Suprapubic skin (tissue), 4 donors: Measurements from ENCODE around the gene SUSD6. TPM values are rescaled to one million over a fixed set of nuclear protein-coding genes. Genes with fewer than 3 reads are reported as not detected.
A peak's percentile ranks its signal among the peaks of the same experiment; 100 is the strongest.

Source experiments
- DNase-seq, 2 donors: peaks; one replicate each; pipeline ENCODE4 v3.0.0-alpha.2; 2019; ENCODE audit warnings: low spot score in 2 of 2
- H3K27ac ChIP-seq: fragments of 200-600 bp; sonication (generic); one replicate; pipeline ENCODE4 v1.5.1; 2019
- H3K27me3 ChIP-seq: fragments of 200-600 bp; sonication (generic); one replicate; pipeline ENCODE4 v1.5.1; 2019
- H3K36me3 ChIP-seq: fragments of 200-600 bp; sonication (generic); one replicate; pipeline ENCODE4 v1.5.1; 2019
- H3K4me1 ChIP-seq: fragments of 200-600 bp; sonication (generic); one replicate; pipeline ENCODE4 v1.5.1; 2019
- H3K4me3 ChIP-seq: fragments of 200-600 bp; sonication (generic); one replicate; pipeline ENCODE4 v1.5.1; 2019; ENCODE audit warnings: mild to moderate bottlenecking
- H3K9me3 ChIP-seq: fragments of 200-600 bp; sonication (generic); one replicate; pipeline ENCODE4 v1.5.1; 2019
- CTCF ChIP-seq, 2 donors: fragments of 200-600 bp in 1 of 2; fragments of 450-650 bp in 1 of 2; sonication (generic) in 1 of 2; IDR thresholded peaks; one replicate each; pipeline ENCODE4 v1.5.1; 2016 to 2019; ENCODE audit warnings: antibody characterized with exemption in 2 of 2, mild to moderate bottlenecking in 1 of 2, moderate library complexity in 1 of 2
- EP300 ChIP-seq: sonication (generic); formaldehyde crosslinking; IDR thresholded peaks from one replicate; pipeline ENCODE4 v1.6.1; 2017; ENCODE audit warnings: antibody characterized with exemption
- POLR2A ChIP-seq, 2 donors: fragments of 450-650 bp; IDR thresholded peaks; one replicate each; pipeline ENCODE4 v1.6.1; 2017; ENCODE audit warnings: antibody characterized with exemption in 2 of 2, mild to moderate bottlenecking in 2 of 2, moderate library complexity in 2 of 2
- POLR2AphosphoS5 ChIP-seq, 3 donors: sonication (generic); formaldehyde crosslinking; IDR thresholded peaks; one replicate each; pipeline ENCODE4 v1.6.1; 2017; ENCODE audit warnings: antibody characterized with exemption in 3 of 3
- WGBS: methylation state at CpG from one replicate; pipeline ENCODE4 v1.1.5; 2018; 5-methylcytosine and 5-hydroxymethylcytosine counted together
- total RNA-seq, 4 donors: library from RNA; depleted of rRNA; stranded (reverse); fragments of >200 nt; gene quantifications; one replicate each; pipeline ENCODE4 v1.1.0, GENCODE V29; 2016

Gene SUSD6
- total RNA-seq, 4 donors from 2014 or later = 45.1 to 60.4 (median 56.7) TPM

DNA sequence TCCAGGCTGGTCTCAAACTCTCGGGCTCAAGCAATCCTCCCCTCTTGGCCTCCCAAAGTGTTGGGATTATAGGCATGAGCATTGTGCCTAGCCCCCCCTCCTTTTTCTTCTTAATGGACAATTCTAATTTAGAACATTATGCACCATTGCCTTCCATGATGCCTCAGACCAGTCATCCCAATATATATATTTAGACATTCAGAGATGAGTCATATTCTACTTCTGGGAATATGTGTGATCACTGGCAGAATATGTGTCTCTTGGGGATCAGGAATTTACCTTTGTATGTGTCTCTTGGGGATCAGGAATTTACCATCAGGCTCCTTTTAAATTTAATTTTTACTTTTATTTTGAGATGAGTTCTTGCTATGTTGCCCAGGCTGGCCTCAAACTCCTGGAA is 29.2 kb upstream of the SUSD6 start:
- H3K27ac ChIP-seq = no peak overlapping the region
- H3K27me3 ChIP-seq = peaks cover under 1% of the 10 kb centered on the region
- H3K36me3 ChIP-seq = no peaks in the 10 kb centered on the region
- no peak for DNase-seq
- no peak for TF ChIP-seq POLR2A (IDR thresholded peaks at IDR 0.05)
- H3K4me1 ChIP-seq = peaks cover 6% of the 10 kb centered on the region
- 90% methylated on average over 1 of the region's 1 CpG for WGBS
- H3K4me3 ChIP-seq = no peak overlapping the region
- H3K9me3 ChIP-seq = no peaks in the 10 kb centered on the region

DNA sequence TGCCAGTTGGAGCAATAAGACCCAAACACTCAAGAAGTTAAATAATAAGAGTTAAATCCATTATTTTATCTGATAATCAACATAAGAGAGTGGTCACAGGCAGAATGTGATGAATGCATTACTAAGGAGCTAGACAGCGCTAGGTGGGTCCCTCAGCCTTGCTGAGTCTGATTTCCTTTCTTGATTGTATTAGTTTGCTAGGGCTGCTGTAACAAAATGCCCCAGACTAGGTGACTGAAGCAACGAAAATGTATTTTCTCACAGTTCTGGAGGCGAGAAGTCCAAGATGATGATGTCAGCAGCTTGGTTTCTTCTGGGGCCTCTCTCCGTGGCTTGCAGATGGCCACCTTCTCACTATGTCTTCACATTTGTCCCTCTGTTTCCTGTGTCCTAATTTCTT is 28.6 kb upstream of the SUSD6 start:
- peaks cover 6% of the 10 kb centered on the region for H3K4me1 ChIP-seq
- H3K9me3 ChIP-seq = no peaks in the 10 kb centered on the region
- H3K4me3 ChIP-seq = no peak overlapping the region
- TF ChIP-seq POLR2AphosphoS5 (IDR thresholded peaks at IDR 0.05) = no peak
- TF ChIP-seq CTCF (IDR thresholded peaks at IDR 0.05) = no peak
- no peak for TF ChIP-seq POLR2A (IDR thresholded peaks at IDR 0.05)
- no peak for TF ChIP-seq EP300
- 87% methylated on average over 4 of the region's 4 CpGs for WGBS
- no peak for DNase-seq
- no peak overlapping the region for H3K27ac ChIP-seq
- H3K27me3 ChIP-seq = no peaks in the 10 kb centered on the region
- no peaks in the 10 kb centered on the region for H3K36me3 ChIP-seq

DNA sequence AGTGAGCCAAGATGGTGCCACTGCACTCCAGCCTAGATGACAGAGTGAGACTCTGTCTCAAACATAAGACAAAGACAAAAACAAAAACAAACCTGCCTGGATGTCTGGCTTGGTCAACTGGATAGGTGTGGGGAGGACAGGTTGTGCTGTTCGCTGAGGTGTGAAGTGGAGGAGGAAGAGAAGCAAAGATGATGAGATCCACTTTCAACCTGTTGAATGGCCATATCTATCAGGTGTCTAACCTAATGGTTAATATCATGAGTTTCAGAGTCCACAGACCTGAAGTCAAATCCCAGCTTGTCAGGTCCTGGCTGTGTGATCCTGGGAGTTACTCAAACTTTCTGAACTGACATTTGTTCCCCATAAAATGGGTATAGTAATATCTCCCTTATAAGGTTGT is 27.0 kb upstream of the SUSD6 start:
- no peak for DNase-seq
- no peaks in the 10 kb centered on the region for H3K27me3 ChIP-seq
- no peaks in the 10 kb centered on the region for H3K9me3 ChIP-seq
- H3K36me3 ChIP-seq = no peaks in the 10 kb centered on the region
- 92% methylated on average over 1 of the region's 1 CpG for WGBS
- H3K27ac ChIP-seq = no peak overlapping the region
- H3K4me3 ChIP-seq = no peak overlapping the region
- no peak for TF ChIP-seq CTCF (IDR thresholded peaks at IDR 0.05)
- no peak for TF ChIP-seq POLR2A (IDR thresholded peaks at IDR 0.05)
- no peak for TF ChIP-seq EP300
- no peak for TF ChIP-seq POLR2AphosphoS5 (IDR thresholded peaks at IDR 0.05)
- peaks cover 6% of the 10 kb centered on the region for H3K4me1 ChIP-seq

DNA sequence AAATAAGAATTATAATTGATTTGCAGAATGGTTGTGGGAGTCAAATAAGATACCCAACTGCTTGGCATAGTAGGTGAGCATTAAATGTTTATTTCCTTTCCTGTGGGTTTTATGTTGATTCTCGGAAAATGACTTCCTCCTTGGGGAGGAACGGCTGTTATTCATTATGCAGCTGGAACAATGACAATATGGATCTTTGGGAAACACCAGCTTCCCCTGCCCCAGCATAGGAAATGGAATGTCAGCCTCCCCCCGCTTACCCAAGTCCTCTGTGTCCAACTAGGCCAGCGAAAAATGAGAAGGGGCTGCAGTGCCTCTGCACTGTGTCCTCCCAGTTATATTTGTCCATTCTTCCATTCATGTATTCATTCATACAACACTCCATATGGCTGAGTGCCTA is 25.0 kb upstream of the SUSD6 start:
- Histone ChIP-seq H3K4me3 (no peak overlapping the region), H3K36me3 (no peaks in the 10 kb centered on the region), H3K27ac (peak overlapping the region; percentile 34), H3K27me3 (no peaks in the 10 kb centered on the region), H3K4me1 (peaks cover 6% of the 10 kb centered on the region), H3K9me3 (no peaks in the 10 kb centered on the region)
- WGBS = 56% methylated on average over 4 of the region's 4 CpGs
- no peak for DNase-seq
- TF ChIP-seq POLR2AphosphoS5 (IDR thresholded peaks at IDR 0.05) (no peak), POLR2A (IDR thresholded peaks at IDR 0.05) (no peak)

- H3K27ac ChIP-seq = no peak overlapping the region
- TF ChIP-seq CTCF (IDR thresholded peaks at IDR 0.05) (no peak), EP300 (no peak), POLR2A (IDR thresholded peaks at IDR 0.05) (no peak), POLR2AphosphoS5 (IDR thresholded peaks at IDR 0.05) (no peak)
- H3K36me3 ChIP-seq = no peaks in the 10 kb centered on the region
- 72% methylated on average over 8 of the region's 8 CpGs for WGBS
- no peaks in the 10 kb centered on the region for H3K27me3 ChIP-seq
- no peak for DNase-seq
- H3K9me3 ChIP-seq = no peaks in the 10 kb centered on the region
- H3K4me1 ChIP-seq = peaks cover 6% of the 10 kb centered on the region
- no peak overlapping the region for H3K4me3 ChIP-seq
Measured at GRCh38 chr14:69587389-69587788, 24.0 kb upstream of the SUSD6 start.

DNA sequence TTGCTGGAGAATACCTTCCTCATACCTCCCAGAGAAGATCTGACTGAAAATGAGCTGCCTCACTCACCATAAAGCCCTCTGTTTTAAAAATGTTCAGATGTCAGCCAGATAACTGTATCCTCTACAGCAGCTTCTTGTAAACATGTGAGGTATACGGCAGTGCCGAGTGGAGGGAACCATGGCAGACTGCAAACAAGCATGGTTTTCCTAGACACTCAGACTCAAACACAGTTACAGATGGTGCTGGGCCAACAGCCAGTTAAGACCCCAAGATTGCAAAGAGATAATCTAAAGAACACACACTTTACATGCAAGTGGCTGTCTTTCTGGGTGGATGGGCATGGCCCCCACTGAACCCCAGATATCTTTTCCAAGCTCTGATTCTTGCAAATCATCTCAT is 20.1 kb upstream of the SUSD6 start:
- Histone ChIP-seq H3K27me3 (no peaks in the 10 kb centered on the region), H3K9me3 (no peaks in the 10 kb centered on the region), H3K4me1 (peaks cover 14% of the 10 kb centered on the region), H3K36me3 (no peaks in the 10 kb centered on the region), H3K4me3 (no peak overlapping the region), H3K27ac (no peak overlapping the region)
- no peak for DNase-seq
- TF ChIP-seq POLR2AphosphoS5 (IDR thresholded peaks at IDR 0.05) (no peak), EP300 (no peak), POLR2A (IDR thresholded peaks at IDR 0.05) (no peak), CTCF (IDR thresholded peaks at IDR 0.05) (no peak)
- WGBS = 96% methylated on average over 2 of the region's 2 CpGs
